ENCODE results near the gene PIK3C3. TPM values are rescaled to one million over a fixed set of nuclear protein-coding genes. Genes with fewer than 3 reads are reported as not detected.

The PIK3C3 gene
- 65.2 and 72.2 TPM in 2 replicates for total RNA-seq

DNA sequence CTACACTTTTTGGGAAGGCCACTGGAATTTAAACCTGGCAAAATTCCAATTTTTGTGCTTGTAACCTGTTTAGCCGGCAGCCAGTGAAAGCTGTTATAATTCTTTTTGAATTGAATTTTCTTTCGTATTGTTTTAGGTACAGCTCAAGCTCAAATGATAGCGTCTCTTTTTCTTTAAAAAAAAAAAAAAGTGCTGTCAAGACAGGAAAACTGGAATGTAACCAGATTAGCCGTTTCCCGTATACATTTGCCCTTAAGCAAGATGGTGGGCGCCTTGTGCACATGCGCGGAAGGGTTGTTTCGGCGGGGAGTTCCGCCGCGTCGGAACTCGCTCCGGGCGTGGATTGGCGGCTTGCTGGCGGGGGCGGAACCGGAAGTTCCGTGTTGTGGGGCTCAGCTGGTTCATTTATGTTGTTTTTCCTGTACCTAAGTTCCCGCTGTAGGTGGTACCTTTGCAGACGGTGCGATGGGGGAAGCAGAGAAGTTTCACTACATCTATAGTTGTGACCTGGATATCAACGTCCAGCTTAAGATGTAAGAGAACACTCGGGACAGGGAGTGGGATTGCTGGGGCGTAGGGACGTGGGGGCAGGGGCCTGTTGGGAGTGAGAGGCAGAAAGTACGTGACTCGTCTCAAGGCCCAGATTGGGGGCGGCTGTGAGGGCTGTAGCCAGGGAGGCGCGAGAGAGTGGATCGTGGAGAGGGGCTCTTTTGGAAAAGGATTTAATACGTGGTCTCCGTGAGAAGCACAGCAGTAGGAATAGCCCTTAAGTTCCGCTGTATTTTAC is at the start of gene PIK3C3:
Gene PIK3C3, plus strand, starts transcription at position 408 of the 787 bp plus-strand sequence. Its CDS starts 58 bp downstream, at position 466.

